HG02610 (cell line): ENCODE data around the gene ACTR3.
A peak's percentile ranks its signal among the peaks of the same experiment; 100 is the strongest.

Experiments
- ATAC-seq: cut with Tn5 transposase; IDR thresholded peaks from one replicate; pipeline ENCODE4 v1.9.1; 2021; ENCODE audit warnings: mild to moderate bottlenecking, moderate library complexity; ENCODE audit not compliant: unreplicated experiment

Gene ACTR3

DNA sequence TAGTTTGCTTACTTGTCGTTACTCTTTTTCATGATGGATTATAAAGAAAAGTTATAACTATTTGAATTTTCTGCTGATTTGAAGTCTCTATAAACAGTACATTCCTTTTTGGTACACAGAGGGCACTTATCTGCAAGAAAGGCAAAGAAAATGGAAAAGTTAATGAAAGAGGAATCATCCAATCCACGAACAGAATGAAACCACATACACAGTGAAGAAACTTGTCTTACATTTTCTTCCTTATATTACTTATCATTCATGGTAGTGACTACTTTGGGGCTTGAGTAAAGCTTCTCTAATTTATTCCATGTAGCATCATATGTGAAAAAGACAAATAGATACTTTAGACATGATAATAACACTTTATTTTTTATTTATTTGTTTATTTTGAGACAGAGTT is 14.8 kb upstream of the ACTR3 start:
- ATAC-seq = no peak

DNA sequence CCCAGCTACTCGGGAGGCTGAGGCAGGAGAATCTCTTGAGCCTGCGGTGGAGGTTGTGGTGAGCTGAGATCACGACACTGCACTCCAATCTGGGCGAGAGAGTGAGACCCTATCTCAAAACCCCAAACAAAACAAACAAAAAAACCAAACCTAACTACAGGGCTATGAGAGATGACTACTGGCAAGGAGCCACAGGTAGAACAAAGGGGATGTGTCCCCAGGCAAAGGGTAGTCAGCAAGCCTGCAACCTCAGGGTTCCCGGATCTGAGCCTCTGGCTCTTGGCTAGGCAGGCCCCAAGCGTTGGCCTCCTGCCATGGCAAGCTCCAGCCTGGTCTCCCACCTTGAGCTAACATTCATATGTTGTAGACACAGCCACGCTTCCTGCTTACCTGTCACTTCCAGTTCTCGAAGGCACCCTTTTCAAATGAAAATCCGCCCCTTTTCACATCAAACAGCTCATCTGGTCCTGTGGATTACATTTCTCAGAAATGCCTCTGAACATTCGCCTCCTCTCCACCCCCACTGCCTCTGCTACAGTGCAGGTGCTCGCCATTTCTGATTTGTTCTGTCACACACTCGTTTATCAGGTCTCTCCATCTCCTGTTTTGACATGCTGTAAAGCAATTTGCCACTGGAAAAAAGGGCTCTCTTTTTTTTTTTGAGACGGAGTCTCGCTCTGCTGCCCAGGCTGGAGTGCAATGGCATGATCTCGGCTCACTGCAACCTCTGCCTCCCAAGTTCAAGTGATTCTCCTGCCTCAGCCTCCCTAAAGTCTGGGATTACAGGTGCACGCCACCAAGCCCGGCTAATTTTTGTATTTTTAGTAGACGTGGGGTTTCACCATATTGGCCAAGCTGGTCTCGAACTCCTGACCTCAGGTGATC is 13.1 kb upstream of the ACTR3 start:
- no peak for ATAC-seq

DNA sequence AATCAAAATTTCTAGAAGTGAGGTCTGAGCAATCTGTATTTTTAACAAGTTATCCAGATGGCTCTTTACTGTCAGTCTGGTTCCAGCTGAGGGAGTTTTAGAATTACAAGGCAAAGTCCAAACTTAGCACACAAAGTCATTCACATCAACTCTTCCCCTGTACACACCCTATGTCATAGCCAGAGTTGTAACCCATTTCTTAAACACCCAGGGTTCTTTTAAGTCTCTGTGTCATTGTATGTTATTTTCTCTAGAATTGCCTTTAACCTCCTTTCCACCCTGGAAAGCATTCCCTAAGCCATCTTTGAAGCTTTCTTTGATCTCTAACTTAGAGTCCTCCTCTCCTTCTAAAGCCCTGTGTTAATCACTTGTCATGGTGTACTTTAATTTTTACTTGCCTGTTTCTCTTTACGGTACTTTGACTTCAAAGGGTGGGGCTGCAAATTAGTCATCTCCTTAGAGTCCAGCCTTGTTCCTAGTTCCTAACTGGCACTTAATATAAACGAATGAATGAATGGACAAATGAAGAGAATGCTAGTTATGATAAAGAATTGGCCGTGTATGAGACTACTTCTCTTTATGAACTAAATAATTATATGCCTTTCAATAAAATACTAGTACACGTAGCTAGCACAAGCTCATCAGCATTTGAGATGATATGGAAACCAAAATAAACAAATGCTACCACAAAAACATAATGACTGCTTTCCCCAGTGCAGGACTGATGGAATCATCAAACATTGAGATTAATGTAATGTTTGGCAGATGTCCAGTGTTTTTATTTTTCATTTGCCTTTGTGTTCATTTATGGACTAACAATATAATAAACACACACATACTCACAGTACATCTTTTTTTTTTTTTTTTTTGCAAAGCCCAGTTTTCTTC is 11.9 kb upstream of the ACTR3 start:
- peak; percentile 50 for ATAC-seq

DNA sequence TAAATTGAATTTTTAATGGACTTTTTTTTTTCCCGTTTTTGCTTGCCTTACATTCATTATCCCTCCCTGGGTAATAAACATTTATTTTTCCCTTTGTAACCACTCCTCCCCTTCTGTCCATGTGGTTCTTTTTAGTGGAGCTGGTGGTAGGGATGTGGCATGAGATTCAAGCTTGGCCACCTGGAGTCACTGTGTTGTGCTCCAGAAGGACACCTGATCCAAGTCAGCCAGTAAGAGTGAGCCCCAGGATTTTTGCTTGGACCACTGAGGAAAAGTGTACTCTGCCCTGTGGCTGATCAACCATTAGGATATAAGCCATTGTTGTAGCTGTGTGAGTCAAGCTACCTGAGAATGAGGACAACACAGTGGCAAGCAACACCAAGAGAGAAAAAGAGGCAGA is 11.1 kb upstream of the ACTR3 start:
- no peak for ATAC-seq

DNA sequence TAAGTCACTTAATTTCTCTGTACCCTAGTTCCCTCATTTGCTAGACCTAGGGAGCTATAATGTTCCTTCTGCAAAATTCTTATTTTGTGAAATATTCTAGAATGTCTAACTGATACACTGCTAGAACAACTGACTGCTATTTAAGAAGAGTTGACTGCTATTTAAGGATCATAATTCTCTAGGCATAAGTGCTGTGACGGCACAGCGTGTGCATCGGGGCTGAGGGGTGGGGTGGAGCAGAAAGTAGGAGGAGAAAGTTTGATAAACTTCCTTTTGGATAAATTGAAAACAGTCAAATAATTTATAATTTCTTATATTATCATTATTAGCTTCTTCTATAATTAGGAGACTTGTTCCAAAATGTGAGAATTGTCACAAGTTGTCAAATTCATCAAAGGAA is 10.4 kb upstream of the ACTR3 start:
- no peak for ATAC-seq

GRCh38 chr2:113886479-113887008 is 3.3 kb upstream of the ACTR3 start:
- peak; percentile 76 for ATAC-seq

GRCh38 chr2:113887009-113887792 is 2.7 kb upstream of the ACTR3 start:
- ATAC-seq = no peak

GRCh38 chr2:113888641-113889470 is 1.0 kb upstream of the ACTR3 start:
- ATAC-seq = no peak

DNA sequence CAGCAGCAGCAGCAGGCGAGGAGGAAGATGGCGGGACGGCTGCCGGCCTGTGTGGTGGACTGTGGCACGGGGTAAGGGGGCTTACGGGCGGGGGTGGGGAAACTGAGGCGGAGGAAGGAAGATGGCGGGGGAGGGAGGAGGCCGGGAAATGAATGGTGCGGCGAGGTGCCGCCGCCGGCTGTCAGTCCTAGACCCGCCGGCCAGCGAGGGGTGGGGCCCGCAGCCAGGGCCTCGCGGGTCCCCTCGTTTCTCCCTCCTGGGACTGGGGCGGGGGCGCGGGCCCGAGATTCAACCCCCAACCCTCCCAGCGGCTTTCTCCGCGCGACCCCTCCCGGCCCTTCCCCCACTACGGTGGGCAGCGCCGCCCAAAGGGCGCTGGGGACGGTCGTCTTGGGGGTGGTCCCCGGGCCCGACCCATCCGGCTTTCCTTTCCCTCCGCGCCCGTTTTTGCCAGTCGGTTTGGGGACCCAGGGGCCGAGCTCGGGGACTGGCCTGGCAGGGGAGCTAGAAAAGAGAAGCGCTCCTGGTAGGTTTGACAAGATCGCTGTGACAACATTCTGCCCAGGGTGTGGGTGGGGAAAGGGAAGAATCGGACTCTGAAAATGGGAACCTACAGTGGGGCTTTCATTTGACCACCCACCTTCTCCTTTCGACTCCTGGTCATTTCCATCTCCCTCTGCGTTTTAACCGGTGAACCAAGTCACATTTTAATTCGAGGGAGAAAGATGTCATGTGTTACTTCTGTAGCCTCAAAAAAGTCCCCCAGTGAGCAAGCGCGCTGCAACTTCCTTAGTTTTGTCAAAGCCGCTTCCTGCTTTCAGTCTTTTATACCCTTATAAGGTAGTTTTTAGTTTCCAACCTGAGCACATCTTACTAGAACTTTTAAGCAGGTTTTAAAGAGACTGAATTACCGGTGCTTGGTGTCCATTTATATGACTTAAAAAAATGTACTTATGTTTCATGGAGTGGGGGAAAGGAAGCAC is 655 bp downstream of the ACTR3 start:
- peak; percentile 31 for ATAC-seq

DNA sequence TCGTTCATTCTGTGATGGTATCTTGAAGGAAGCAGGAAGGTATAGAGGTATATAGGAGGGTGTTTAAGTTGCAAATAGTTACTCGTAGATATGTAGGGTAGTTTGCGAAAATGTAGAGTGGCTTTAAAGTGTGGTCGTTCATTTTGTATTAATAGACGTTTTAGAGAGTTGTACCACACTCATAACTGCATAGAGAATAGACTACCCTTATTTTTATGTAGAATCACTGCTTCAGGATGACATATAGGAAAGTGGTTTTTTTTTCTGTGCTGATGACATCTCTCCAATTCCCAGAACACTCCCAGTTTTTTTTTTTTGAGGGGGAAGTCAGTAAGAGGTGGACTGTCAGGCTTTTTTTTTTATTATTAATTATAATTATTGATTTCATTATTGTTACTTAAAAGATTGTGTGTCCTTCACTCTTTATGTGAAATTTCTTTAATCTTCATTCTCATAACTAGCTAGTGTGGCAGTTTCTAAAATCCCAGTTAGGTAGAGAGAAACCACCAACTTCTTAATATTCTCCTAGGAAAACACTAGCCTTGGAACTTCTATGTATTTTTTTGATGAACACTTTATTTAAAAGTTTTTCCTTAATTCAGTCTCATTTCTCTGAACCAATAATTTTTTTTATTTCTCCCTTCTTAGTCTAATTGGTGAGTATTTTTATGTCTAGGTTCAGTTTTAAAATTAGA is 1.5 kb downstream of the ACTR3 start:
- no peak for ATAC-seq

DNA sequence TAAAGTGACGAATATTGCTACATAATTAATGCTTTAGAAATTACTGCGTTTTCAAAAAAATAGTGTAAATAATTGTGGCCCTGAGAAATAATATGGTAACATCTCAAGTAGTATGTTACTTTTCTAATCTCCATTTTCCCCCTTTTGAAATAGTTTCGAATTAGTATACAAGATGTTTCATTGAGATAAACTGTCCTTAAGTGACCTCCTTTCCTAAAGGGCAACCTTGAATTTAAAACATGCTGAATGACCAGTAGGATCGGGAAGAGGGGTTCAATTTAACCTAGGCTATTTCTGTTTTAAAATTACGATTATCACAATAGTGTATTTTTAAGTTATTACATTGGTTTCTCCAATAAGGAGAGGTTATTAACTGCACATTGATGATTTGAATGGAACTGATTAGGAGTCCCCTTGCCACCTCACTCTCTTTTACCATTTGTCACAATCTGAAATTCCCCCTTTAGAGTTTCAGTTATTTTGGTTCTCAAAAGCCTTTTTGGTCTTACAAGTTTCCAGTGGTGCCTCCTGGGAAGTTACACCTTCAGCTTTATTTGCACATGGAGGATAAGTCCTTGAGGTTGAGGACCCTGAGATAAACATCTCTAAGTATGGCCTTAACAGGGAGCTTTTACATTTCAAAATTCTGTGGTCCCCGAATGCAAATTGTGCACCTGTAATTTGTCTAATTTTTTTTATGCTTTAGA is 2.3 kb downstream of the ACTR3 start:
- no peak for ATAC-seq

- ATAC-seq = no peak
Observed at GRCh38 chr2:113894156-113894743, 4.4 kb downstream of the ACTR3 start.

- ATAC-seq = no peak
Observed at GRCh38 chr2:113895301-113895700, 5.4 kb downstream of the ACTR3 start.

DNA sequence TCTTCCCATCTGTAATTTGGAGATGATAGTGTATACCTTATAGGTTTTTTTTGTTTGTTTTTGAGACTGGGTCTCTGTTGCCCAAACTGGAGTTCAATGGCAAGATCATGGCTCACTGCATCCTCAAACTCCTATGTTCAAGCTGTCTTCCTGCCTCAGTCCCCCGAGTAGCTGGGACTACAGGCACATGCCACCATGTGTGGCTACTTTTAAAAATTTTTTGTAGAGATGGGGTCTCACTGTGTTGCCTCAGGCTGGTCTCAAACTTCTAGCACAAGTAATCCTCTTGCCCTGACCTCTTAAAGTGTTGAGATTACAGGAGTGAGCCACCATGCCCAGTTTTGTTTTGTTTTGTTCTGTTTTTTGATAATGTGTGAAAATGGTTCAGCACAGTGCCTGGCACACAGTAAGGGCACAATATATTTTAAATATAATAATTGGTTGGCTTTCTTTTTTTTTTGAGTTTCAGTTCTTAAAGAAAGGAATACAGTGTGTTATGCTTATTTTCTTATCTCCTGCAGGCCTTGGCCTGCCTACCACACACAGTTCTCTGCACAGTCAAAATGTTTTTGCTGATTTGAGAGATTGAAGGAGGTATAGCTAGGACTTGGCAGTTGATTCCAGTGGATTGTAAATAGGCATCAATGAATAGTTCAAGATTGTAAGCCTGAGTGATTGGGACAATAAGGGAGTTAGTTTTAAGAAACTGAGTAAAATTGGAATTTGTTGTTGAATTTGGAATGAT is 6.1 kb downstream of the ACTR3 start:
- peak; percentile 26 for ATAC-seq

DNA sequence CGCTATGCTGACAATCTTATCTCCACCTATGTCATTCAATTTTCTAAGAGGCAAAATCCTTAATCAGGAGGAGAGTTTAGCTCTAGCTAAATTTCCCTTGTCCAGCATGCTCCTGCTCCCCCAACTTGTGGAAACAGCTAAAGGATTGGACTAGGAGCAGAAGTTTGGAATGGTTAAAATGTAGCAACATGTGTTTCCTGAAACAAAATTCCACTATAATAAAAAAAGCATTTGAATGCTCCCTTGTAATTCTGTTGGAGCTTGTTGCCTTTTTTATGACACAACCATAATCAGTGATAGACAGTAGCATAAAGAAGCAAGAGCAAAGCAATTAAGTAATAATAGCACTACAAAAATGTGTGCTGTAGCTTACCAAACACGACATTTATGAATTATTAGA is 6.9 kb downstream of the ACTR3 start:
- ATAC-seq = no peak

DNA sequence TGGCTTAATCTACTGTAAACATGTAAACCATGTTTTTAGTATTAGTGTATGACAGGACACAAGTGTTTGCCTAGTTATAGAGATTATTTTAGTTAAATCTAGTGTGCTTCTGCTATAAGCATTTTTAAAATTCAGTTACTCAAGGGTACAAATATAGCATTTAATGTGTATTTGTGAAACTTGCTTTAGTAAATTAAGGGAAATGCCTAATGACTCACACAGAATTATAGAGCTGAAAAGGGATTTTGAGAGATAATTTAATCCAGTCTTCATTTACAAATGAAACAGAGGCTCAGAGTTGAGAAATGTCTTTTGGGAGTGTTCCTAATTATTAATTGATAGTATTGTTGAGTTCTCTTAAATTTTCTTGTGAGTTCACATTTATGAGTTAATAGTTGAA is 8.2 kb downstream of the ACTR3 start:
- no peak for ATAC-seq

GRCh38 chr2:113899166-113899565 is 9.3 kb downstream of the ACTR3 start:
- ATAC-seq = no peak
